ENCODE data around the gene ANKAR.

Gene ANKAR

GRCh38 chr2:189639007-189639609 lies 35.4 kb upstream of the ANKAR start:
- Histone ChIP-seq H3K27me3 (ENCODE audit: control insufficient read depth, low read length) (0 out of 2 replicates have a peak, but pooled peaks cover 4% of the 10 kb centered on the region), H3K4me1 (ENCODE audit: control insufficient read depth, low read length) (no peaks in the 10 kb centered on the region), H3F3A (ENCODE audit: control insufficient read depth, insufficient read depth) (no peaks in the 10 kb centered on the region), H4K20me1 (ENCODE audit: control insufficient read depth, insufficient read depth, low read depth, low read length) (no peaks in the 10 kb centered on the region), H3K9me2 (replicated peaks; ENCODE audit: control insufficient read depth, low read length) (no peaks in the 10 kb centered on the region), H3K9me3 (ENCODE audit: control insufficient read depth, insufficient read depth, low read length) (no peaks in the 10 kb centered on the region), H3K4me3 (ENCODE audit: low read length) (no peak overlapping the region), H3K4me2 (ENCODE audit: low read length) (no peak overlapping the region), H3K79me2 (ENCODE audit: control insufficient read depth, low read length) (no peaks in the 10 kb centered on the region), H3K36me3 (ENCODE audit: control insufficient read depth, low read length) (no peaks in the 10 kb centered on the region), H3K27ac (ENCODE audit: low read depth, low read length) (no peak overlapping the region)
- no peak for TF ChIP-seq EZH2phosphoT487 (IDR thresholded peaks at IDR 0.05; ENCODE audit: borderline replicate concordance, low read length)
- TF ChIP-seq CTCF (IDR thresholded peaks at IDR 0.05; ENCODE audit: low read depth, low read length, poor library complexity, severe bottlenecking): no peak

DNA sequence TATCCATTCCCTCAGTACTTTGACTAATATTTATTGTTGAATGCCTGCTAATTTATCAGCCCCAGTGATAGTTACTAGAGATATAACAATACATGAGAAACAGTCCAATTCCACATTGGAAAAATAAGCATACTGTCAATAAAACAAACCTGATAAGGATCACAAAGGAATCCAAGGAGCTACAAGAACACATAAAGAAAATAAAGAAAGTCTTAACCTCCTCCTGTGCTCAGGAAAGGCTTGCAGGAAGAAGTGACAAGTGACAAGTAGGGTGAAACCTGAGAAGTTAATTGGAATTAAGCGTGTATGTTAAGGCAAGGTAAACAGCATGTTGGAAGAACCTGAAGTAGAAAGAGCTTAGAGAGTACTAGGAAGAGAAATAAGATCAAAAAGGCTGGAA lies 33.5 kb upstream of the ANKAR start:
- no peak for TF ChIP-seq EZH2phosphoT487 (IDR thresholded peaks at IDR 0.05; ENCODE audit: borderline replicate concordance, low read length)
- Histone ChIP-seq H3F3A (ENCODE audit: control insufficient read depth, insufficient read depth) (no peaks in the 10 kb centered on the region), H3K4me2 (ENCODE audit: low read length) (no peak overlapping the region), H3K79me2 (ENCODE audit: control insufficient read depth, low read length) (no peaks in the 10 kb centered on the region), H3K27me3 (ENCODE audit: control insufficient read depth, low read length) (no peaks in the 10 kb centered on the region), H4K20me1 (ENCODE audit: control insufficient read depth, insufficient read depth, low read depth, low read length) (no peaks in the 10 kb centered on the region), H3K4me3 (ENCODE audit: low read length) (no peak overlapping the region), H3K36me3 (ENCODE audit: control insufficient read depth, low read length) (no peaks in the 10 kb centered on the region), H3K9me2 (replicated peaks; ENCODE audit: control insufficient read depth, low read length) (no peaks in the 10 kb centered on the region), H3K9me3 (ENCODE audit: control insufficient read depth, insufficient read depth, low read length) (no peaks in the 10 kb centered on the region), H3K27ac (ENCODE audit: low read depth, low read length) (no peak overlapping the region), H3K4me1 (ENCODE audit: control insufficient read depth, low read length) (no peaks in the 10 kb centered on the region)

DNA sequence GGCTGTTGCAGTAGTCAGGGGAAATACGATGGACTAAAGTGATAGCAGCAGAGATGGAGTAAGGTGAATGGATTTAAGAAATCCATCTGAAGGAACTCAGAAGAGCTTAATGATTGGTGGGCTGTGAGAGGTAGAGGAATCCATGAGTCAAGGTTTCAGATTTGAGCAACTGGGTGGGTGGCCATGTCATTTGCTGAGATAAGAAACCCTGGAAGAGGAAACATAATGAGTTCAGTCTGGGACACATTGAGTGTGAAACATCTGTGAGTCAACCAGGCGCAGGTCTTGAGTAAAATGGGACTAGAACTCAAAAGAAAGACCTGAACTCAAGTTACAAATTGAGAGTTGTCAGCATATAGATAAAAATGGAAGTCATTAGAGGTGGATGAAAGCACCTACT lies 32.9 kb upstream of the ANKAR start:
- H3K27ac ChIP-seq (ENCODE audit: low read depth, low read length): no peak overlapping the region
- H3K9me3 ChIP-seq (ENCODE audit: control insufficient read depth, insufficient read depth, low read length): no peaks in the 10 kb centered on the region
- TF ChIP-seq CTCF (IDR thresholded peaks at IDR 0.05; ENCODE audit: low read depth, low read length, poor library complexity, severe bottlenecking) (no peak), EZH2phosphoT487 (IDR thresholded peaks at IDR 0.05; ENCODE audit: borderline replicate concordance, low read length) (no peak)
- H3K4me1 ChIP-seq (ENCODE audit: control insufficient read depth, low read length): no peaks in the 10 kb centered on the region
- no peaks in the 10 kb centered on the region for H3F3A ChIP-seq (ENCODE audit: control insufficient read depth, insufficient read depth)
- H3K36me3 ChIP-seq (ENCODE audit: control insufficient read depth, low read length): no peaks in the 10 kb centered on the region
- no peak overlapping the region for H3K4me3 ChIP-seq (ENCODE audit: low read length)
- H3K4me2 ChIP-seq (ENCODE audit: low read length): no peak overlapping the region
- H3K9me2 ChIP-seq (replicated peaks; ENCODE audit: control insufficient read depth, low read length): no peaks in the 10 kb centered on the region
- no peaks in the 10 kb centered on the region for H4K20me1 ChIP-seq (ENCODE audit: control insufficient read depth, insufficient read depth, low read depth, low read length)
- no peaks in the 10 kb centered on the region for H3K79me2 ChIP-seq (ENCODE audit: control insufficient read depth, low read length)
- no peaks in the 10 kb centered on the region for H3K27me3 ChIP-seq (ENCODE audit: control insufficient read depth, low read length)

DNA sequence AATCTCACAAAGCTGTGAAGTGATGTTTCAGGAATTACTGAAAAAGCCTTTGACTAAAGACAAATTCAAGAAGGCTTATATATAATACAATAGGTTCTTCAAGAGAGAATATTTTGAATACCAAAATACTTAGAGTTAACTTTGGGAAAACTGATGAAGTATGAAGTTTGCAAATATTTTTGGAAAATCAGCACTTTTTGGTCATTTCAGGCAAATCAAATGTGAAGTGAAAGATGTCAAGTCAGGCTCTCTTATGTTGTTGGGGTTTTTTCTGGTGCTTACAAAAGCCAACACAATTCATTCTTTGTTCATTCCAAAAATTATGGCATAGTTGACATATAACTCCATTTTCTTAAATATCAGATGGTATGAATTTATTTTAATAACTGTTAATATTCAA lies 27.9 kb upstream of the ANKAR start:
- no peaks in the 10 kb centered on the region for H3K79me2 ChIP-seq (ENCODE audit: control insufficient read depth, low read length)
- no peaks in the 10 kb centered on the region for H3K27me3 ChIP-seq (ENCODE audit: control insufficient read depth, low read length)
- H3K4me2 ChIP-seq (ENCODE audit: low read length): no peak overlapping the region
- no peaks in the 10 kb centered on the region for H3F3A ChIP-seq (ENCODE audit: control insufficient read depth, insufficient read depth)
- H3K27ac ChIP-seq (ENCODE audit: low read depth, low read length): no peak overlapping the region
- no peak for TF ChIP-seq EZH2phosphoT487 (IDR thresholded peaks at IDR 0.05; ENCODE audit: borderline replicate concordance, low read length)
- no peak for TF ChIP-seq CTCF (IDR thresholded peaks at IDR 0.05; ENCODE audit: low read depth, low read length, poor library complexity, severe bottlenecking)
- peaks cover 7% of the 10 kb centered on the region for H3K9me3 ChIP-seq (ENCODE audit: control insufficient read depth, insufficient read depth, low read length)
- H3K4me1 ChIP-seq (ENCODE audit: control insufficient read depth, low read length): no peaks in the 10 kb centered on the region
- H3K4me3 ChIP-seq (ENCODE audit: low read length): no peak overlapping the region
- H3K9me2 ChIP-seq (replicated peaks; ENCODE audit: control insufficient read depth, low read length): no peaks in the 10 kb centered on the region
- no peaks in the 10 kb centered on the region for H4K20me1 ChIP-seq (ENCODE audit: control insufficient read depth, insufficient read depth, low read depth, low read length)
- H3K36me3 ChIP-seq (ENCODE audit: control insufficient read depth, low read length): no peaks in the 10 kb centered on the region

All from DOHH2 (cell line).